H1 (cell line): ENCODE results near the gene MACF1. TPM values are rescaled to one million over a fixed set of nuclear protein-coding genes. Genes with fewer than 3 reads are reported as not detected.

ENCODE experiments used
- CTCF ChIA-PET: fragments of 300-600 bp; sonication (Branson Sonifier 250); formaldehyde crosslinking; loops from one replicate; lab custom pipeline; 2021; ENCODE audit not compliant: partially characterized antibody; lab: Charles Lee
- POLR2A ChIA-PET: fragments of 300-600 bp; sonication (Branson Sonifier 250); formaldehyde crosslinking; loops from one replicate; lab custom pipeline; 2021; ENCODE audit warnings: inconsistent platforms; ENCODE audit not compliant: partially characterized antibody; lab: Charles Lee
- DNase-seq, 2 experiments: peaks; one replicate each; pipeline versions ENCODE4 v3.0.0 to v3.0.0-alpha.2; 2010 to 2022; ENCODE audit warnings: low spot score in 2 of 2, low read depth in 1 of 2, mixed read lengths in 1 of 2
- FAIRE-seq: peaks from 2 replicates; lab custom pipeline; 2011; peaks lifted over from hg19 to GRCh38; lab: Jason Lieb, UNC
- H2AFZ ChIP-seq: 2 replicates; pipeline ENCODE4 v1.8.1; 2012; ENCODE audit warnings: low read length, inconsistent platforms
- H2AK5ac ChIP-seq: 2 replicates; pipeline ENCODE4 v1.6.1; 2013; ENCODE audit warnings: low read depth, low read length
- H2BK120ac ChIP-seq: replicated peaks from 2 replicates; pipeline ENCODE3; 2013; ENCODE audit warnings: low read depth, low read length, inconsistent platforms
- H2BK12ac ChIP-seq: 2 replicates; pipeline ENCODE4 v1.6.1; 2013; ENCODE audit warnings: low read depth, low read length
- H2BK15ac ChIP-seq: 2 replicates; pipeline ENCODE4 v1.6.1; 2013; ENCODE audit warnings: low read length
- H2BK20ac ChIP-seq: 2 replicates; pipeline ENCODE4 v1.6.1; 2013; ENCODE audit warnings: low read length
- H2BK5ac ChIP-seq: 2 replicates; pipeline ENCODE4 v1.6.1; 2013; ENCODE audit warnings: low read depth, low read length
- H3K14ac ChIP-seq: 2 replicates; pipeline ENCODE4 v1.6.1; 2013; ENCODE audit warnings: inconsistent platforms; ENCODE audit not compliant: insufficient read length
- H3K18ac ChIP-seq: 2 replicates; pipeline ENCODE4 v1.6.1; 2013; ENCODE audit warnings: low read length; ENCODE audit errors: extremely low read depth
- H3K23ac ChIP-seq: 2 replicates; pipeline ENCODE4 v1.6.1; 2013; ENCODE audit warnings: inconsistent platforms; ENCODE audit not compliant: insufficient read length
- H3K23me2 ChIP-seq: 2 replicates; pipeline ENCODE4 v1.6.1; 2013; ENCODE audit warnings: low read depth, low read length
- H3K27ac ChIP-seq: 2 replicates; pipeline ENCODE4 v1.6.1; 2011; ENCODE audit warnings: low read depth, low read length, inconsistent platforms
- H3K27me3 ChIP-seq, 4 experiments: replicated peaks in 1 of 4; 1 replicate in 1 of 4; 2 replicates in 3 of 4; pipeline versions ENCODE4 v1.6.1 to v1.8.1; 2011 to 2013; ENCODE audit warnings: low read length in 3 of 4, mild to moderate bottlenecking in 3 of 4, inconsistent platforms in 2 of 4, mixed read lengths in 2 of 4, moderate library complexity in 1 of 4; ENCODE audit not compliant: control insufficient read depth in 3 of 4, insufficient read depth in 3 of 4; ENCODE audit errors: extremely low read depth in 1 of 4
- H3K36me3 ChIP-seq, 4 experiments: 2 replicates each; pipeline versions ENCODE4 v1.6.1 to v1.8.1; 2011 to 2013; ENCODE audit warnings: mild to moderate bottlenecking in 4 of 4, low read length in 3 of 4, moderate library complexity in 2 of 4, control low read depth in 1 of 4, inconsistent platforms in 1 of 4; ENCODE audit not compliant: insufficient read depth in 4 of 4, control insufficient read depth in 2 of 4
- H3K4ac ChIP-seq: replicated peaks from 2 replicates; pipeline ENCODE3; 2013; ENCODE audit warnings: low read length, low read depth, mixed read lengths, inconsistent platforms; ENCODE audit not compliant: insufficient read length
- H3K4me1 ChIP-seq, 4 experiments: replicated peaks in 1 of 4; 1 replicate in 1 of 4; 2 replicates in 3 of 4; pipeline versions ENCODE4 v1.6.1 to v1.8.1; 2011 to 2013; ENCODE audit warnings: low read length in 3 of 4, inconsistent platforms in 2 of 4, mixed read lengths in 1 of 4; ENCODE audit not compliant: insufficient read depth in 4 of 4, control insufficient read depth in 3 of 4
- H3K4me2 ChIP-seq, 2 experiments: 2 replicates each; pipeline versions ENCODE4 v1.6.1 to v1.8.1; 2011 to 2013; ENCODE audit warnings: low read depth in 2 of 2, low read length in 2 of 2, control low read depth in 1 of 2, inconsistent platforms in 1 of 2, mild to moderate bottlenecking in 1 of 2; ENCODE audit not compliant: insufficient read depth in 1 of 2
- H3K4me3 ChIP-seq, 4 experiments: fragments of 200-600, 300-600 bp in 1 of 4; sonication (generic), shearing (Covaris generic), sonication (Bioruptor Twin) in 1 of 4; 2 replicates each; pipeline versions ENCODE4 v1.5.1 to v1.8.1; 2011 to 2016; ENCODE audit warnings: low read length in 4 of 4, low read depth in 3 of 4, control low read depth in 2 of 4, inconsistent platforms in 2 of 4, mild to moderate bottlenecking in 2 of 4, mixed read lengths in 1 of 4, moderate library complexity in 1 of 4; ENCODE audit not compliant: insufficient read depth in 2 of 4; ENCODE audit errors: extremely low read depth in 1 of 4
- H3K56ac ChIP-seq: replicated peaks from 2 replicates; pipeline ENCODE3; 2013; ENCODE audit warnings: low read depth, mild to moderate bottlenecking, mixed read lengths, low read length, inconsistent platforms; ENCODE audit not compliant: insufficient read length
- H3K79me1 ChIP-seq: 2 replicates; pipeline ENCODE4 v1.6.1; 2013; ENCODE audit warnings: low read depth, low read length, control low read depth
- H3K79me2 ChIP-seq, 2 experiments: 2 replicates each; pipeline versions ENCODE4 v1.6.1 to v1.8.1; 2012 to 2013; ENCODE audit warnings: low read length in 2 of 2, mild to moderate bottlenecking in 2 of 2, inconsistent platforms in 1 of 2; ENCODE audit not compliant: insufficient read depth in 2 of 2, control insufficient read depth in 1 of 2
- H3K9ac ChIP-seq, 4 experiments: replicated peaks in 1 of 4; 1 replicate in 1 of 4; 2 replicates in 3 of 4; pipeline versions ENCODE4 v1.6.1 to v1.8.1; 2011 to 2013; ENCODE audit warnings: low read depth in 3 of 4, low read length in 3 of 4, control low read depth in 2 of 4, mild to moderate bottlenecking in 2 of 4, moderate library complexity in 2 of 4, inconsistent platforms in 1 of 4; ENCODE audit errors: extremely low read depth in 1 of 4
- H3K9me3 ChIP-seq, 2 experiments: 2 replicates each; pipeline versions ENCODE4 v1.6.1 to v1.8.1; 2012 to 2013; ENCODE audit warnings: mild to moderate bottlenecking in 2 of 2, moderate library complexity in 2 of 2, control low read depth in 1 of 2, inconsistent platforms in 1 of 2, low read depth in 1 of 2, low read length in 1 of 2, mixed read lengths in 1 of 2; ENCODE audit not compliant: insufficient read depth in 2 of 2
- H4K20me1 ChIP-seq, 2 experiments: replicated peaks in 1 of 2; 2 replicates each; pipeline versions ENCODE3 to v1.8.1; 2011 to 2013; ENCODE audit warnings: inconsistent platforms in 2 of 2, low read length in 2 of 2, mild to moderate bottlenecking in 1 of 2; ENCODE audit not compliant: insufficient read depth in 2 of 2, control insufficient read depth in 1 of 2
- H4K5ac ChIP-seq: 2 replicates; pipeline ENCODE4 v1.6.1; 2013; ENCODE audit warnings: low read length, low read depth, mixed read lengths, inconsistent platforms; ENCODE audit not compliant: insufficient read length
- H4K8ac ChIP-seq: 2 replicates; pipeline ENCODE4 v1.8.0; 2013; ENCODE audit warnings: mild to moderate bottlenecking, moderate library complexity, low read length, inconsistent platforms; ENCODE audit not compliant: insufficient read depth; ENCODE audit errors: extremely low read depth
- H4K91ac ChIP-seq: replicated peaks from 2 replicates; pipeline ENCODE3; 2013; ENCODE audit warnings: low read length, mixed read lengths, inconsistent platforms; ENCODE audit not compliant: insufficient read length
- ASH2L ChIP-seq: fragments of 200-600, 300-600 bp; sonication (generic); IDR thresholded peaks from one replicate; pipeline ENCODE4 v1.7.1; 2017; ENCODE audit warnings: low read length
- CBX5 ChIP-seq: fragments of 300-800, 300-1000 bp; sonication (generic); IDR thresholded peaks from 2 replicates; pipeline ENCODE4 v1.7.1; 2016; ENCODE audit warnings: antibody characterized with exemption, low read length, low read depth
- CEBPB ChIP-seq: IDR thresholded peaks from 2 replicates; pipeline ENCODE4 v1.6.1; 2012; ENCODE audit warnings: low read depth, low read length
- CHD1 ChIP-seq: IDR thresholded peaks from 2 replicates; pipeline ENCODE4 v1.6.1; 2012; ENCODE audit warnings: low read depth, low read length, improper control_type of control experiment
- CHD2 ChIP-seq: IDR thresholded peaks from 2 replicates; pipeline ENCODE4 v1.6.1; 2012; ENCODE audit warnings: low read length, improper control_type of control experiment
- CREB1 ChIP-seq: IDR thresholded peaks from 2 replicates; pipeline ENCODE4 v1.6.1; 2012; ENCODE audit warnings: inconsistent platforms
- EP300 ChIP-seq, 2 experiments: IDR thresholded peaks; 1 replicate in 1 of 2; 2 replicates in 1 of 2; pipeline ENCODE4 v1.6.1; 2011 to 2012; ENCODE audit warnings: low read depth in 2 of 2, low read length in 2 of 2, mild to moderate bottlenecking in 2 of 2, borderline replicate concordance in 1 of 2, inconsistent platforms in 1 of 2, moderate library complexity in 1 of 2
- EZH2 ChIP-seq: fragments of 200-600 bp; sonication (generic); IDR thresholded peaks from 2 replicates; pipeline ENCODE4 v1.7.1; 2012; ENCODE audit warnings: low read depth, mild to moderate bottlenecking, moderate library complexity, low read length, inconsistent platforms; ENCODE audit not compliant: severe bottlenecking
- GABPA ChIP-seq: IDR thresholded peaks from 2 replicates; pipeline ENCODE4 v1.6.1; 2011; ENCODE audit warnings: mild to moderate bottlenecking, low read length, moderate library complexity, borderline replicate concordance; ENCODE audit not compliant: insufficient read depth
- JUND ChIP-seq: IDR thresholded peaks from 2 replicates; pipeline ENCODE4 v1.6.1; 2011; ENCODE audit warnings: mild to moderate bottlenecking, improper control_type of control experiment, low read length
- MAFK ChIP-seq: IDR thresholded peaks from 2 replicates; pipeline ENCODE4 v1.6.1; 2012; ENCODE audit warnings: low read depth, mild to moderate bottlenecking, improper control_type of control experiment, low read length
- SP1 ChIP-seq: IDR thresholded peaks from 2 replicates; pipeline ENCODE4 v1.6.1; 2011; ENCODE audit warnings: low read depth, low read length
- SRF ChIP-seq: IDR thresholded peaks from 2 replicates; pipeline ENCODE4 v1.6.1; 2011; ENCODE audit warnings: mild to moderate bottlenecking, low read depth, low read length, moderate library complexity
- TAF7 ChIP-seq: optimal IDR thresholded peaks from 2 replicates; pipeline ENCODE3; 2011; ENCODE audit warnings: low read depth, mild to moderate bottlenecking, inconsistent platforms, low read length, moderate library complexity, borderline replicate concordance
- TBP ChIP-seq: IDR thresholded peaks from 2 replicates; pipeline ENCODE4 v1.6.1; 2011; ENCODE audit warnings: low read depth, low read length, improper control_type of control experiment
- ZNF274 ChIP-seq: IDR thresholded peaks from 2 replicates; pipeline ENCODE4 v1.7.0; 2012; ENCODE audit warnings: low read length, borderline replicate concordance; ENCODE audit errors: extremely low read depth
- WGBS, 2 experiments: shearing (Covaris generic) in 1 of 2; methylation state at CpG; one replicate each; pipeline versions ENCODE4 v1.1.6 to v1.1.7; 2013 to 2015; ENCODE audit warnings: low lambda C conversion rate in 2 of 2, mixed read lengths in 2 of 2, inconsistent platforms in 1 of 2, low coverage in 1 of 2, missing lambda C conversion rate in 1 of 2; ENCODE audit not compliant: insufficient replicate concordance in 2 of 2, insufficient coverage in 1 of 2, insufficient read length in 1 of 2; ENCODE audit errors: extremely low coverage in 1 of 2, missing lambda C conversion rate in 1 of 2; 5-methylcytosine and 5-hydroxymethylcytosine counted together
- polyA plus RNA-seq, 7 experiments: library from polyadenylated mRNA; depleted of rRNA in 3 of 7; stranded (reverse) in 5 of 7; unstranded in 2 of 7; fragments of >200 nt in 5 of 7; fragments of 200-250 nt in 2 of 7; gene quantifications; 1 replicate in 5 of 7; 2 replicates in 1 of 7; 4 replicates in 1 of 7; pipeline versions ENCODE4 v1.2.1 to v1.2.3, GENCODE V29; 2011 to 2013; ENCODE audit warnings: missing spikeins in 2 of 7, mixed read lengths in 2 of 7
- total RNA-seq: library from RNA; stranded (reverse); fragmentation: NEBNext Ultra II Directional; extraction: Animal tissue kit (Norgen Biotek cat#: 25700); gene quantifications from 2 replicates; pipeline ENCODE4 v1.2.1, GENCODE V29; 2021

Gene MACF1
- total and polyA plus RNA-seq, 2 of the 8 experiments (the other 6 are each of a cell fraction or from before 2014, with no cell fraction given), result 59.8 to 285 TPM

DNA sequence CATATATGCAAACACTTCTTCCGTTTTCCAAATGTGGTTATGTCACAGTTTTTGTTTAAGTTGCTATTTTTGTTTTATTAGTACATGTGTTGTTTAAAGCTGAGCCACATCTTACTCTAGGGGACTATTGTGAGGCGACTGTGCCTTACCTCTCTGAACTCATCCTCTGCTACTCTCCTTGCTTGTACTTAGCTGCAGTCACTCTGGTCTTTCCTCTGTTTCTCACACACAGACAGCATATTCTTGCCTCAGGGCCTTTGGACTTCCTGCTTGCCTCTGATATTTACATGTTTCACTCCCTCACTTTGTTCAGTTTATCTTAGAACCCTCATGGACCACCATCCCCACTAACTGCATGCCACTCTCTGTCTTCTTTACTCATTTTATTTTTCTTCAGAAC, 101.1 kb downstream of the MACF1 start:
- H3K4ac ChIP-seq, result no peak overlapping the region
- H3K23ac ChIP-seq, result no peak overlapping the region

More for the DNA sequence above, 101.1 kb downstream of the MACF1 start:
- H2AFZ ChIP-seq, result no peak overlapping the region
- FAIRE-seq (no peak), DNase-seq (no peak)
- no peaks in the 10 kb centered on the region for H4K20me1 ChIP-seq
- H3K14ac ChIP-seq, result no peak overlapping the region
- no peak overlapping the region for H2BK120ac ChIP-seq
- CTCF ChIA-PET, result no interaction called here
- no peaks in the 10 kb centered on the region for H3K79me1 ChIP-seq
- no peak overlapping the region for H3K18ac ChIP-seq
- H3K27me3 ChIP-seq, result no peaks in the 10 kb centered on the region
- no peak overlapping the region for H3K4me2 ChIP-seq
- H3K4me3 ChIP-seq, result no peak overlapping the region
- 80% methylated on average over 2 of the region's 2 CpGs; no CpG with 5 or more reads in 1 of the 2 experiments for WGBS, 2 experiments
- H4K8ac ChIP-seq, result no peak overlapping the region
- H2BK20ac ChIP-seq, result no peak overlapping the region
- peaks cover 8 to 53% (median 30%) of the 10 kb centered on the region in 4 experiments for H3K36me3 ChIP-seq
- no peak overlapping the region for H3K27ac ChIP-seq
- no peaks in the 10 kb centered on the region for H3K9me3 ChIP-seq
- H2AK5ac ChIP-seq, result no peak overlapping the region
- H3K56ac ChIP-seq, result no peak overlapping the region
- no peak overlapping the region for H4K5ac ChIP-seq
- H3K9ac ChIP-seq, result no peak overlapping the region
- no peak overlapping the region for H4K91ac ChIP-seq
- H2BK12ac ChIP-seq, result no peak overlapping the region
- H2BK15ac ChIP-seq, result no peak overlapping the region
- POLR2A ChIA-PET, result no interaction called here
- H2BK5ac ChIP-seq, result no peak overlapping the region
- no peaks in the 10 kb centered on the region for H3K4me1 ChIP-seq
- H3K79me2 ChIP-seq, result no peaks in the 10 kb centered on the region
- H3K23me2 ChIP-seq, result no peaks in the 10 kb centered on the region
- TF ChIP-seq CEBPB, result no peak
- TF ChIP-seq CHD2, result no peak
- TF ChIP-seq ZNF274, result no peak
- no peak for TF ChIP-seq CREB1
- no peak for TF ChIP-seq GABPA
- no peak for TF ChIP-seq SP1
- TF ChIP-seq CHD1, result no peak
- no peak for TF ChIP-seq CBX5
- no peak for TF ChIP-seq TAF7
- TF ChIP-seq ASH2L, result no peak
- TF ChIP-seq JUND, result no peak
- TF ChIP-seq EP300 (IDR thresholded peaks at IDR 0.05; ENCODE audit: borderline replicate concordance in 1 of 2, low read depth in 2 of 2, low read length in 2 of 2), result no peak
- TF ChIP-seq MAFK, result no peak
- TF ChIP-seq SRF, result no peak
- TF ChIP-seq EZH2, result no peak
- TF ChIP-seq TBP, result no peak
